GM12801 (cell line): ENCODE results near the gene CAPN11.

ENCODE experiments used
- CTCF ChIP-seq: IDR thresholded peaks from one replicate; pipeline ENCODE4 v1.5.1; 2011; ENCODE audit warnings: control low read depth; ENCODE audit not compliant: insufficient read length; ENCODE audit errors: extremely low read depth

CAPN11 gene

GRCh38 chr6:44126320-44127149, 32.1 kb upstream of the CAPN11 start:
- TF ChIP-seq CTCF = no peak

- TF ChIP-seq CTCF = no peak
These were observed 31.2 kb upstream of the CAPN11 start, which contains the start of the genes MRPL14 and TMEM63B for GRCh38 chr6:44127186-44128019. Gene MRPL14, minus strand, starts transcription at chr6:44127452. Its CDS starts 10,841 bp downstream, at chr6:44116611. Gene TMEM63B, plus strand, starts transcription at chr6:44127554. Its CDS starts 7,031 bp downstream, at chr6:44134585.

GRCh38 chr6:44128020-44128917, 30.4 kb upstream of the CAPN11 start:
- TF ChIP-seq CTCF = no peak

- TF ChIP-seq CTCF = no peak
These were observed 28.7 kb upstream of the CAPN11 start for GRCh38 chr6:44129841-44130322.

GRCh38 chr6:44131892-44132291, 26.7 kb upstream of the CAPN11 start:
- no peak for TF ChIP-seq CTCF

GRCh38 chr6:44132476-44132875, 26.1 kb upstream of the CAPN11 start:
- no peak for TF ChIP-seq CTCF
